ES-I3 (cell line): ENCODE data around the gene AKIRIN1.
"Not testable (repeated sequence)": the region's sequence is repeated elsewhere in the genome, so short reads cannot be mapped to it uniquely, and the experiment has no call there.

Experiments
- H3K36me3 ChIP-seq: 2 replicates; pipeline ENCODE4 v1.6.1; 2013; ENCODE audit warnings: mild to moderate bottlenecking, low read length, control low read depth, moderate library complexity; ENCODE audit not compliant: insufficient read depth
- H3K4me1 ChIP-seq: 2 replicates; pipeline ENCODE4 v1.6.1; 2013; ENCODE audit warnings: mild to moderate bottlenecking, control low read depth, low read length; ENCODE audit not compliant: insufficient read depth
- H3K9ac ChIP-seq: 2 replicates; pipeline ENCODE4 v1.6.1; 2013; ENCODE audit warnings: low read depth, mild to moderate bottlenecking, low read length, moderate library complexity
- H3K9me3 ChIP-seq: 2 replicates; pipeline ENCODE4 v1.6.1; 2013; ENCODE audit warnings: mild to moderate bottlenecking, low read length, moderate library complexity; ENCODE audit not compliant: control insufficient read depth, insufficient read depth

AKIRIN1 gene, protein sequence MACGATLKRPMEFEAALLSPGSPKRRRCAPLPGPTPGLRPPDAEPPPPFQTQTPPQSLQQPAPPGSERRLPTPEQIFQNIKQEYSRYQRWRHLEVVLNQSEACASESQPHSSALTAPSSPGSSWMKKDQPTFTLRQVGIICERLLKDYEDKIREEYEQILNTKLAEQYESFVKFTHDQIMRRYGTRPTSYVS

DNA sequence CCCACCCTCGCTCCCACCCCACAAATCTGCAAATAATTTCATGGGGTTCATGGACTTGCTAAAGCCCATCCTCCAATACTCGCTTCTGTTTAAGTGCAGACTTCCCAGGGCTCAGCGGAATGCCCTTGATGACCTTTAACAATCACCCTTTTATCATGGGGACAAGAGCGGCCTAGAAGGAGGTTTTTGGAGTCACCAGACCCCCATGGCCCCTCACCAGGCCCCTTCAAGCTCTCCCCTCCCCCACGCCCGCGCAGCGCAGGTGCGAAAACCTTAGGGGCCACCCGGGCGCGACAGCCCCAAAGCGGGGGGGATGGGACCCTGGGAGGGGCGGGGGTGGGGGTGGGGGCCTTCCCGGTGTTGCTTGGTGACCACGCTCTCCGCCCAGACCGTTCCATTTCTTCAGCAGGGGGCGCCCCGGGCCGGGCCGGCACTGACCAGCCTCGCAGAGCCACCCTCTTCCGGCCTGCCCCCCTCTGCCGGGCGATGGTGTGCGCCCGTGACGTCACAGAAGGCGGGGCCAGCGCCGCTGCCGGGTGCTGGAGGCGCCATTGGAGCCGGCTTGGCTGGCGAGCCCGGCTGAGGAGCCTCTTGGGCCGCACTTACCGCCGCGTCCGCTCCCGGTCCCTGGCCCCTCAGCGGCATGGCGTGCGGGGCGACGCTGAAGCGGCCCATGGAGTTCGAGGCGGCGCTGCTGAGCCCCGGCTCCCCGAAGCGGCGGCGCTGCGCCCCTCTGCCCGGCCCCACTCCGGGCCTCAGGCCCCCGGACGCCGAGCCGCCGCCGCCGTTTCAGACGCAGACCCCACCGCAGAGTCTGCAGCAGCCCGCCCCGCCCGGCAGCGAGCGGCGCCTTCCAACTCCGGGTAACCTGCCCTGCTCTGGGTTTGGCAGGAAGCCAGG lies at the start of gene AKIRIN1:
AKIRIN1 (plus strand) TSS at position 539 of the 900 bp plus-strand sequence; CDS start at position 644, 105 bp downstream.
- H3K9ac ChIP-seq, result peak within 1 kb of the TSS; percentile 72
- H3K9me3 ChIP-seq, result no peaks in the 10 kb centered on the region
- peaks cover 32% of the 10 kb centered on the region for H3K4me1 ChIP-seq
- peaks cover 17% of the 10 kb centered on the region for H3K36me3 ChIP-seq

DNA sequence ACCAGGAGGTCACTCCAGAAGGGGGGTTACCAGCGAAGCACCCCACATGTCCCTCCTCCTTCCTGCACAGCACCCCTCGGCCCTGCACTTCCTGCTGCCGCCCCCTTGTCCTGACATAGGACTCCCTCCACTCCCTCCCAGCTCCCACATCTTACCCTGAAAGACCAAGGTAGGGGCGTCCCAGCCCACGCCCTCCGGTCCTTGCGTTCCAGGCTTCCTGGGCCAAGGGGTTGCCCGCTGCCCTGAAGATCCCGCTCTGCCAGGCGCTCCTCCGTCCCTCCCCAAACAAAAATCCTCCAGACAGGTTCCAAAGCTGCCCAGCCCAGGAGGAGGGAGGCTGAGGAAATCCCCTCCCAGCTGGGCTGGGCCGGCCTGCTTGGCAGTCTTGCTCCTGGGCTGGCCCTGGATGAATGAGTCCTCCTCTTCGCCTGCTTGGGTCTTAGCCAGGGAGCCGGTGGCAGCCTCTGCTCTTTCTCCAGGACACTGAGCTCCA lies 49.5 kb upstream of the AKIRIN1 start, which contains the start of gene RHBDL2:
RHBDL2 (minus strand) TSS at position 304 of the 493 bp plus-strand sequence. CDS start 22,618 bp downstream, outside the sequence.
- no peaks in the 10 kb centered on the region for H3K9me3 ChIP-seq
- H3K4me1 ChIP-seq, result no peaks in the 10 kb centered on the region
- H3K9ac ChIP-seq, result no peak within 1 kb of the TSS
- H3K36me3 ChIP-seq, result no peaks in the 10 kb centered on the region

DNA sequence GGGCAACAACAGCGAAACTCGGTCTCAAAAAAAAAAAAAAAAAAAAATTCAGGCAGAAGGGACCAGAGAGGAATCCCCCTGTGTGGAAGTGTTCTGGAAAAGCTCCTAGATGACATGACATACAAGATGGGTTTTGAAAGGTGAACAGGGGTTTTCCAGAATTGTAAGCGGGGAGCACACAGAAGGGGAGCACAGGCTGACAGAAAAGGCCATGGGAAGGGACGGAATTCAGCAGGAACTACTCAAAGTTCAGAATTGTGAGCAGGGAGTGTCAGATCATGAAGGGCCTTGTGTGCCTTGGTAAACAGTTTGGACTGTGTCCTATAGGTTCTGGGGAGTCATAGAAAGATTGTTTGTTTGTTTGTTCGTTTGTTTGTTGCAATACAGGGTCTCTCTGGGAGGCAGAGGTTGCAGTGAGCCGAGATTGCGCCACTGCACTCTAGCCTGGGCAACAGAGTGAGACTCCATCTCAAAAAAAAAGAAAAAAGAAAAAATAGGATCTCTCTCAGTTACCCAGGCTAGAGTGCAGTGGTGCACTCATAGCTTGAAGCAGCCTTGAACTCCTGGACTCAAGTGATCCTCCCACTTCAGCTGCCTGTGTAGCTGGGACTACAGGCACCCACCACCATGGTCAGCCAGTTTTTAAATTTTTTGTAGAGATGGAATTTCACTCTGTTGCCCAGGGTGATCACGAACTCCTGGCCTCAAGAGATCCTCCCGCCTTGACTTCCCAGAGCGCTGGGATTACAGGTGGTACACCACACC lies 48.2 kb upstream of the AKIRIN1 start:
- Histone ChIP-seq H3K9ac (no peak overlapping the region), H3K4me1 (no peaks in the 10 kb centered on the region), H3K9me3 (no peaks in the 10 kb centered on the region), H3K36me3 (no peaks in the 10 kb centered on the region)

DNA sequence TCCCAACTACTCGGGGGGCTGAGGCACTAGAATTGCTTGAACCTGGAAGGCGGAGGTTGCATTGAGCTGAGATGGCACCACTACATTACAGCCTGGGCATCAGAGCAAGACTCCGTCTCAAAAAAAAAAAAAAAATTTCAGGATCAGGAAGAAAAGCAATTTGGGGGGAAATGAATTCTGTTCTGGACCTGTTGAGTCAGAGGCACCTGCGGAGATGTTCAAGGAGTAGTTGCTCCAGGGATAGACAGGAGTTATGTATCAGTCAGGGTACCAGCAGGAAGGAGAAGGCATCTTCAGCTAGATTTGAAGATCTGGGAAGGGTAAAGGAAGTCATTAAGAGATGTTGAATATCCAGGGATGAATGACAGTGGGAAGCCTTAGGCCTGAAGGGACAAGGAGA lies 46.5 kb upstream of the AKIRIN1 start:
- Histone ChIP-seq H3K4me1 (no peaks in the 10 kb centered on the region), H3K9ac (no peak overlapping the region), H3K36me3 (no peaks in the 10 kb centered on the region), H3K9me3 (no peaks in the 10 kb centered on the region)

DNA sequence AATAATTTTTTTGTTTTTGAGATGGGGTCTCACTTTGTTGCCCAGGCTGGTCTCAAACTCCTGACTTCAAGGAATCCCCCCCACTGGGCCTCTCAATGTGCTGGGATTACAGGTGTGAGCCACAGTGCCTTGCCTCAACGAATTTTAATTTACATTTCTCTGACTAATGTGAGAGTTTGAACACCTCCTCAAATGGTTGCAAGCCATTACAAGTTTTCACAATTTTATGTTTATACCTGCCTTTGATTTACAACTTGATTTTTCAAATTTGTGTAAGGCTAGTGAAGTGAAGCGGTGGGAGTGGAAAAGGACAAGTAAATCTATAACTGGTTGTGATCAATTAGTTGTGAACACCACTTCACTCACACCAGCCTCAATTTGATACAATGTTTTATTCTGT lies 40.5 kb upstream of the AKIRIN1 start:
- no peaks in the 10 kb centered on the region for H3K36me3 ChIP-seq
- 0 out of 2 replicates have a peak, but pooled peaks cover 4% of the 10 kb centered on the region for H3K4me1 ChIP-seq
- H3K9me3 ChIP-seq, result no peaks in the 10 kb centered on the region
- H3K9ac ChIP-seq, result no peak overlapping the region

DNA sequence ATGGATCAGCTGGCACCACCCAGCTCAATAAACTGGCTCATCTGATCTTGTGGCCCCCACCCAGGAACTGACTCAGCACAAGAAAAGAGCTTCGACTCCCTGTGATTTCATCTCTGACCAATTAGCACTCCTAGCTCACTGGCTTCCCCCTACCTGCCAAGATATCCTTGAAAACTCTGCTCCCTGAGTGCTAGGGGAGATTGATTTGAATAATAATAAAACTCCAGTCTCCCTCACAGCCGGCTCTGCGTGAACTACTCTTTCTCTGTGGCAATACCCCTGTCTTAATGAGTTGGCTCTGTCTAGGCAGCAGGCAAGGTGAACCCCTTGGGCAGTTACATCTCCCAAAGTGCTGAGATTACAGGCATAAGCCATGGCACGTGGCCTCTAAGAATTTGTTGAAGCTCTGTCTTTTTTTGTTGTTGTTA lies 37.6 kb upstream of the AKIRIN1 start:
- H3K36me3 ChIP-seq, result no peaks in the 10 kb centered on the region
- 0 out of 2 replicates have a peak, but pooled peaks cover 4% of the 10 kb centered on the region for H3K4me1 ChIP-seq
- H3K9me3 ChIP-seq, result no peaks in the 10 kb centered on the region
- H3K9ac ChIP-seq, result no peak overlapping the region; the same call in 1 of the 2 replicates

DNA sequence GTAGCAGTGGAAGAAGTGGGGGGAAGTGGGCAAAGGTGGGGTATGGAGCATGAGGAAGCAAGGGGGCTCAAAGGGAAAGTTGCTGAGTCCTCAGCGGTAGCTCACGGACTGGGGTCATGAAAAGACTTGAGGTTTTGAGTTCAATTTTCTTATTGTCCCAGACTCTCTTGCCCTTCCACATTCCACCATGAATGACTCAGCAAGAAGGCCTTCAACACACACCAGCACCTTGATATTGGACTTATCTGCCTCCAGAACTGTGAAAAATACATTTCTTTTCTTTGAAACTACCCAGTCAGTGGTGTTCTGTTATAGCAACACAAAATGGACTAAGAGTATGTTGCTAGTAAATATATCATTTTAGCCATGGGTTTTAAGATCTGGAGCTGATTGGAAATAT lies 32.1 kb upstream of the AKIRIN1 start:
- H3K9ac ChIP-seq, result no peak overlapping the region
- H3K36me3 ChIP-seq, result no peaks in the 10 kb centered on the region
- peaks cover 11% of the 10 kb centered on the region for H3K4me1 ChIP-seq
- no peaks in the 10 kb centered on the region for H3K9me3 ChIP-seq

DNA sequence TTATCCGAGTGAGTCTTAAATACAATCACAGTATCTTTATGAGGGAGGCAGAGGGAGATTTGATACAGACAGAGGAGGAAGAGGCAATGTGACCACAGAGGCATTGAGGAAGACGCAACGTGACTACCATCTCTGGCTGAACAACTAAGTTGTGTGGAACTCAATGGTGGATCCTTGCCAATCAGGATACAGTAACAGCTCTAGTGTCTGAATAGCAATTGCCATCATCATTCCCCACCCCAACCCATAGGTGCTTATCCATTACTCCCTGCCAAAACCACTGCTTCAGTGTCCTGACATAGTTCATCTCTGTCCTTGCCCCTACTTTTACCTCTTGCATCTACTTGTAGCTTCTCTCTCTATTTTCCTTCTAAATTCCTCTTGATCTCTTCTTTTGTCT lies 29.0 kb upstream of the AKIRIN1 start:
- H3K9me3 ChIP-seq, result no peaks in the 10 kb centered on the region
- peaks cover 11% of the 10 kb centered on the region for H3K4me1 ChIP-seq
- no peak overlapping the region for H3K9ac ChIP-seq
- H3K36me3 ChIP-seq, result no peaks in the 10 kb centered on the region

DNA sequence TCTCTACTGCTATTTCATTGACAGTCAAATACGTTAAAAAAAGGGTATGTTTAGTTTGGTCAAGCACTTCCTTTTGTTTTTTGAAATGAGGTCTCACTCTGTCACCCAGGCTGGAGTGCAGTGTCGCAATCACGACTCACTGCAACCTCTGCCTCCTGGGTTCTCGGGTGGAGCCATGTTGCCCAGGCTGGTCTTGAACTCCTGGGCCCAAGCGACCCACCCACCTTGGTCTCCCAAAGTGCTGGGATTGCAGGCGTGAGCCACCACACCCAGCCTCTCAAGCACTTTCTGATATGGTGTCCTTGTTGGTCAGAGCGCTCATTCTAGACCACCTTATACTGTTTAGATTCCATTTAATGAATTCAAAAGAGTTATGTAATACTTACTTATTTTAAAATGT lies 28.5 kb upstream of the AKIRIN1 start:
- Histone ChIP-seq H3K4me1 (peaks cover 11% of the 10 kb centered on the region), H3K9ac (no peak overlapping the region), H3K9me3 (no peaks in the 10 kb centered on the region), H3K36me3 (no peaks in the 10 kb centered on the region)

DNA sequence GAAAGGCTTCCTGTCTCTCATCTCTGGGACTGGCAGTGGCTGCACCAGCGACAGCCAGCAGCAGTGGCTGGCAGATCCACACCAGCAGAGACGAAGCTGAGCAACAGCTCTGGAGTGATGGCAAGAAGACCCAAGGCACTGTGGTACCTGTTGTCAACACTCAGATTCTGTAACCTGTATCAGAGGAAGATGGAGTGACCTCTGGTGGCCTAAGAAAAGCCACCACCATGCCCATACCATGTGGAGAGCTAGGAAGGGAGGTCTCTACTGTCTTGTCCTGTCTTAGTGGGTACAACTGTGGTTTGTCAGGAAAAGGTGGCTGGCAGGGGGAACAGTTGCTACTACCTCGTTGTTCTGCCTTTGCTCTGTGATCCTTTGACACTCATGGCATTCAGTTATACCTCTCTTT lies 26.9 kb upstream of the AKIRIN1 start:
- Histone ChIP-seq H3K9me3 (no peaks in the 10 kb centered on the region), H3K4me1 (peaks cover 6% of the 10 kb centered on the region), H3K9ac (no peak overlapping the region), H3K36me3 (no peaks in the 10 kb centered on the region)

DNA sequence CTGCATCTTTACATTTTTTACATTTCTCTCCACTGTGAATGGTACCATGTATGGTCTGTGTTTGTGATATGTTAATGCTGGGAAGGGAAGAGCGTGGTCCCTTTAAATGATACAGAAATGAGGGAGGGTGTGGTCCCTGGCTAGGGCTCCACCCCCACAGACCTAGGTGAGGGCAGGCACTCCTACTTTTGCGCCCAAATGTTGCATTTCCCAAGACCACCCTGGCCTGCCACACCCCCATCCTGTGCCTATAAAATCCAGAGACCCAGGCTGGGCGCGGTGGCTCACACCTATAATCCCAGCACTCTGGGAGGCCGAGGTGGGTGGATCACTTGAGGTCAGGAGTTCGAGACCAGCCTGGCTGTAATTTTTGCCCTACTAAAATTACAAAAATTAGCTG lies 17.9 kb upstream of the AKIRIN1 start:
- H3K36me3 ChIP-seq, H3K9me3 ChIP-seq, H3K9ac ChIP-seq, H3K4me1 ChIP-seq: not testable (repeated sequence)

DNA sequence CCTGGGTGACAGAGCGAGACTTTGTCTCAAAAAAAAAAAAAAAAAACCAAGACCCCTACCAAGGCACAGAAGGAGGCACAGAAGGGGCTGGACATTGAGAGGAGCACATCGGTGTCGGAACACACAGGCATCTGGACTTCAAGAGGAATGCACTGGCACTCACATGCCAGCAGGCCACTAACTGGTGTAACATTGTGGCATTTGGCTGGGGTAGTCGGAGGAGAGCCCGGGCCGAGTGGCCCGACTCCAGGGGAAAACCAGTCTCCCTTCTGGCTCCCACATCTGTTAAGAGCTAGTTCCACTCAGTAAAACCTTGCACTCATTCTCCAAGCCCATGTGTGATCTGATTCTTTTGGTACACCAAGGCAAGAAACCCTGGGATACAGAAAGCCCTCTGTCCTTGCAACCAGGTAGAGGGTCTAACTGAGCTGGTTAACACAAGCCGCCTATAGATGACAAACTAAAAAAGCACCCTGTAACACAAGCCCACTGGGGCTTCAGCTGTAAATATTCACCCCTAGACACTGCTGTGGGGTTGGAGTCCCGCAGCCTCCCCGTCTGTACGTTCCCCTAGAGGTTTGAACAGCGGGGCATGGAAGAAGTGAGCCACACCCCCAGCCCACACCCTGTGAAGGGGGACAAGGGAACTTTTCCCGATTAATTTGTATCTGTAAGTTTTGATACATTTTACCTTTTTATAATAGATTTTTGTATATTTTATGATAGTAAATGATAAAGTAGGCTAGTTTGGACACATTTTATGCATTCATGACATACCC lies 17.2 kb upstream of the AKIRIN1 start:
- Histone ChIP-seq H3K4me1 (no peaks in the 10 kb centered on the region), H3K36me3 (no peaks in the 10 kb centered on the region), H3K9me3 (peaks cover 6% of the 10 kb centered on the region; the same call in 1 of the 2 replicates), H3K9ac (no peak overlapping the region)

DNA sequence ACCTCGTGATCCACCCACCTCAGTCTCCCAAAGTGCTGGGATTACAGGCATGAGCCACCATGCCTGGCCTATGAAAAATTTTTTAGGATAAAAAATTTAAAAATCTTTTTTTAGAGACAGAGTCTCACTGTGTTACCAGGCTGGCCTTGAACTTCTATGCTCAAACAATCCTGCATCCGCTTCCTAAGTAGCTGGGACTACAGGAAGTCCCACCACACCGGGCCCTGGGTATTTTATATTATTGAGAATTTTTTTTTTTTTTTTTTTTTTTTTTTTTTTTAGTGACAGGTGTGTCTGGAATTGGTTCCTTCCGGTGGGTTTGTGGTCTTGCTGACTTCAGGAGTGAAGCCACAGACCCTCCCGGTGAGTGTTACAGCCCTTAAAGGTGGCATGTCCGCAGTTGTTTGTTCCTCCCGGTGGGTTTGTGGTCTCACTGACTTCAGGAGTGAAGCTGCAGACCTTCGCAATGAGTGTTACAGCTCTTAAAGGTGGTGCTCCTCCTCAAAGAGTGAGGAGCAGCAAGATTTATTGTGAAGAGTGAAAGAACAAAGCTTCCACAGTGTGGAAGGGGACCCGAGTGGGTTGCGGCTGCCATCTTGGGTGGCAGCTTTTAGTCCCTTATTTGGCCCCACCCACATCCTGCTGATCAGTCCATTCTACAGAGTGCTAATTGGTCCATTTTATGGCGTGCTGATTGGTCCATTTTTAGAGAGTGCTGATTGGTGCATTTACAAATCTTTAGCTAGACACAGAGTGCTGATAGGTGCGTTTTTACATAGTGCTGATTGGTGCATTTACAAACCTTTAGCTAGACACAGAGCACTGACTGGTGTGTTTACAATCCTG lies 13.5 kb upstream of the AKIRIN1 start:
- H3K9ac ChIP-seq, H3K4me1 ChIP-seq, H3K36me3 ChIP-seq, H3K9me3 ChIP-seq: not testable (repeated sequence)
